Peyer's patch (tissue), 4 donors: ENCODE data around the gene ADAMTSL3.

ENCODE experiments used
- POLR2A ChIP-seq, 2 donors: fragments of 450-650 bp; IDR thresholded peaks; one replicate each; pipeline ENCODE4 v1.5.1; 2017; ENCODE audit warnings: antibody characterized with exemption in 2 of 2, mild to moderate bottlenecking in 2 of 2, moderate library complexity in 2 of 2
- TF ChIP-seq, protein P1 (sequence below), 6 experiments: fragments of 450-650 bp in 4 of 6; fragments of 200-600 bp in 2 of 6; sonication (generic) in 1 of 6; IDR thresholded peaks; one replicate each; pipeline ENCODE4 v1.5.1; 2017 to 2019; ENCODE audit warnings: antibody characterized with exemption in 6 of 6, mild to moderate bottlenecking in 3 of 6, moderate library complexity in 1 of 6

DNA sequence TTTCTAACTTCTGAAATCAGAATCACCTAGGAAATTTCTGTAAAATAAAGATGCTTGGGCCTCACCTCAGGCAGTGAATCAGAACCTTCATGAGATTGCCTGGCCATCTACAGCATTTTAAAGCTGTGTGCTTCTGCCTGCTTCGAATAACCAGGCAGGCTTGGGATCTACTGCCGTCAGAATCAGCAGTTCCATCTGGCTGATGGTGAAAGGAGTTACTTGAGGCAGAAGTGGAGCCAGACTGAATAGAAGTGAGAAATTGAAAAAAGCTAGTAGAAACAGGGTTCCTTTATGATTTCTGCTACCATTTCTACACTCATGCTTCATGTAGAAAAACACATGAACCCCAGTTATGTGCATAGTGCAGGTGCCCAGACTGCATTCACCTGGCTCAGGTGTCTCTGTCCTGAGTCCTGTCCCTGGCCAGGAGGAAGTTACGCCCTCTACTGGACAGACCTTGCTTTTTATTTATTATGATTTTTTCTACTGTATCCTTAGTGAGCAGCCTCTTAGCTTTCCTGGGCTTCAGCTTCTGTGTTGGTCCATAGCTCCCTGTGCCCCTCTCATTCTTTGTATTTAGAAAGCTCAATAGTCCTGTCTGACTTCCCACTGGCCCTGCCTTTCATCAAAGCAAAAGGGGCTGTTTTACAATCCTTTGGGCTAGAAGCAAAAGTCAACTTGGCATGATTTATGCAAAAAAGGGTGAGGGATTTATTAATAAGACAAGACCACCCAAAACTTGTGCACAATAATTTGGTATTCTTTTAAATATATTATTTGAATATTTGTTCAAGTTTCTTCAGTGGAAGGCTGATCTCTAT lies 380.9 kb downstream of the ADAMTSL3 start:
- no peak for TF ChIP-seq POLR2A (IDR thresholded peaks at IDR 0.05)
- TF ChIP-seq, protein P1, sequence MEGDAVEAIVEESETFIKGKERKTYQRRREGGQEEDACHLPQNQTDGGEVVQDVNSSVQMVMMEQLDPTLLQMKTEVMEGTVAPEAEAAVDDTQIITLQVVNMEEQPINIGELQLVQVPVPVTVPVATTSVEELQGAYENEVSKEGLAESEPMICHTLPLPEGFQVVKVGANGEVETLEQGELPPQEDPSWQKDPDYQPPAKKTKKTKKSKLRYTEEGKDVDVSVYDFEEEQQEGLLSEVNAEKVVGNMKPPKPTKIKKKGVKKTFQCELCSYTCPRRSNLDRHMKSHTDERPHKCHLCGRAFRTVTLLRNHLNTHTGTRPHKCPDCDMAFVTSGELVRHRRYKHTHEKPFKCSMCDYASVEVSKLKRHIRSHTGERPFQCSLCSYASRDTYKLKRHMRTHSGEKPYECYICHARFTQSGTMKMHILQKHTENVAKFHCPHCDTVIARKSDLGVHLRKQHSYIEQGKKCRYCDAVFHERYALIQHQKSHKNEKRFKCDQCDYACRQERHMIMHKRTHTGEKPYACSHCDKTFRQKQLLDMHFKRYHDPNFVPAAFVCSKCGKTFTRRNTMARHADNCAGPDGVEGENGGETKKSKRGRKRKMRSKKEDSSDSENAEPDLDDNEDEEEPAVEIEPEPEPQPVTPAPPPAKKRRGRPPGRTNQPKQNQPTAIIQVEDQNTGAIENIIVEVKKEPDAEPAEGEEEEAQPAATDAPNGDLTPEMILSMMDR (IDR thresholded peaks at IDR 0.05), result no peak
